Natural killer cell (primary cell): Measurements from ENCODE around the gene FER. TPM values are rescaled to one million over a fixed set of nuclear protein-coding genes. Genes with fewer than 3 reads are reported as not detected.

ENCODE experiments used
- ATAC-seq, 3 donors: fragments of 150-1000 bp in 2 of 3; fragments of 200-7000 bp in 1 of 3; cut with Tn5 transposase; 1 replicate in 1 of 3; 2 replicates in 2 of 3; pipeline ENCODE4 v1.10.0; 2021; ENCODE audit warnings: mild to moderate bottlenecking in 2 of 3, moderate library complexity in 2 of 3
- DNase-seq, 2 donors: peaks; one replicate each; pipeline versions ENCODE4 v3.0.0 to v3.0.0-alpha.2; 2013 to 2021; ENCODE audit warnings: mixed read lengths in 1 of 2
- H3K27ac ChIP-seq: one replicate; pipeline ENCODE4 v1.5.1; 2013; ENCODE audit warnings: mild to moderate bottlenecking, low read length
- H3K27me3 ChIP-seq: one replicate; pipeline ENCODE4 v1.6.1; 2013; ENCODE audit warnings: low read length; ENCODE audit not compliant: control insufficient read depth, insufficient read depth
- H3K36me3 ChIP-seq: one replicate; pipeline ENCODE4 v1.6.1; 2013; ENCODE audit warnings: low read length; ENCODE audit not compliant: control insufficient read depth, insufficient read depth
- H3K4me1 ChIP-seq: one replicate; pipeline ENCODE4 v1.6.1; 2013; ENCODE audit warnings: low read length; ENCODE audit not compliant: control insufficient read depth, insufficient read depth
- H3K4me3 ChIP-seq: one replicate; pipeline ENCODE4 v1.5.1; 2013; ENCODE audit warnings: low read length
- H3K9me3 ChIP-seq: one replicate; pipeline ENCODE4 v1.6.1; 2013; ENCODE audit warnings: low read length; ENCODE audit not compliant: control insufficient read depth, insufficient read depth
- H3K27ac Mint-ChIP-seq, 2 donors: one replicate each; pipeline ENCODE4 v1.8.0; 2022; ENCODE audit warnings: mild to moderate bottlenecking in 2 of 2, mixed read lengths in 2 of 2, moderate library complexity in 1 of 2
- H3K27me3 Mint-ChIP-seq, 2 donors: one replicate each; pipeline ENCODE4 v1.8.0; 2022; ENCODE audit warnings: low read depth in 2 of 2, mixed read lengths in 2 of 2
- H3K36me3 Mint-ChIP-seq: one replicate; pipeline ENCODE4 v1.8.0; 2022; ENCODE audit warnings: mixed read lengths
- H3K4me1 Mint-ChIP-seq, 2 donors: one replicate each; pipeline ENCODE4 v1.8.0; 2022; ENCODE audit warnings: mixed read lengths in 2 of 2
- H3K4me3 Mint-ChIP-seq: one replicate; pipeline ENCODE4 v1.8.0; 2022; ENCODE audit warnings: mild to moderate bottlenecking, moderate library complexity, mixed read lengths
- H3K9me3 Mint-ChIP-seq, 2 donors: one replicate each; pipeline ENCODE4 v1.8.0; 2022; ENCODE audit warnings: mixed read lengths in 2 of 2
- WGBS: methylation state at CpG from one replicate; pipeline ENCODE4 v1.1.7; 2013; ENCODE audit warnings: missing lambda C conversion rate; ENCODE audit not compliant: insufficient coverage; 5-methylcytosine and 5-hydroxymethylcytosine counted together
- intact Hi-C: fragments of 100-400 bp; cut with micrococcal nuclease; formaldehyde crosslinking; loops from one replicate; pipeline ENCODE4 v1.14.2; 2022
- total RNA-seq, 4 donors: library from RNA; stranded (reverse); fragments of 120-200 nt in 1 of 4; gene quantifications; one replicate each; pipeline versions ENCODE4 v1.2.3 to v1.2.4, GENCODE V29; 2013 to 2022
- TF ChIP-seq, protein P1 (sequence below): fragments of 200-600 bp; IDR thresholded peaks from one replicate; pipeline ENCODE4 v1.8.0; 2022; ENCODE audit warnings: antibody characterized with exemption

The FER gene
- total RNA-seq, 3 donors from 2014 or later (not counting 1 experiment from before 2014, with no cell fraction given), result 17.3 to 25.2 (median 19.4) TPM

DNA sequence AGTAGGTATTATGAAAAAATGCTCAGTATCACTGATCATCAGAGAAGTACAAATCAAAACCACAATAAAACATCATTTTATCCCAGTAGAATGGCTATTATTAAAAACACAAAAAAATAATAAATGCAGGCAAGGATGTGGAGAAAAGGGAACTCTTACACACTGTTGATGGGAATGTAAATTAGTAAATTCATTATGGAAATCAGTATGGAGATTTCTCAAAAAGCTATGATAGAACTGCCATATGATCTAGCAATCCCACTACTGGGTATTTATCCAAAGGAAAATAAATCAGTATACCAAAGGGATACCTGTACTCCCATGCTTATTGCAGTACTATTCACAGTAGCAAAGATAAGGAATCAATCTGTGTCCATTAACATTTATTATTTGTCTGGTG lies 209.6 kb downstream of the FER start:
- H3K4me3 Mint-ChIP-seq, result no peak overlapping the region
- H3K9me3 Mint-ChIP-seq, result no peaks in the 10 kb centered on the region
- no peaks in the 10 kb centered on the region for H3K27me3 Mint-ChIP-seq
- no peaks in the 10 kb centered on the region for H3K9me3 ChIP-seq
- no peak overlapping the region for H3K27ac ChIP-seq
- no peak for ATAC-seq
- no peaks in the 10 kb centered on the region for H3K27me3 ChIP-seq
- no peaks in the 10 kb centered on the region for H3K4me1 Mint-ChIP-seq
- TF ChIP-seq, protein P1, sequence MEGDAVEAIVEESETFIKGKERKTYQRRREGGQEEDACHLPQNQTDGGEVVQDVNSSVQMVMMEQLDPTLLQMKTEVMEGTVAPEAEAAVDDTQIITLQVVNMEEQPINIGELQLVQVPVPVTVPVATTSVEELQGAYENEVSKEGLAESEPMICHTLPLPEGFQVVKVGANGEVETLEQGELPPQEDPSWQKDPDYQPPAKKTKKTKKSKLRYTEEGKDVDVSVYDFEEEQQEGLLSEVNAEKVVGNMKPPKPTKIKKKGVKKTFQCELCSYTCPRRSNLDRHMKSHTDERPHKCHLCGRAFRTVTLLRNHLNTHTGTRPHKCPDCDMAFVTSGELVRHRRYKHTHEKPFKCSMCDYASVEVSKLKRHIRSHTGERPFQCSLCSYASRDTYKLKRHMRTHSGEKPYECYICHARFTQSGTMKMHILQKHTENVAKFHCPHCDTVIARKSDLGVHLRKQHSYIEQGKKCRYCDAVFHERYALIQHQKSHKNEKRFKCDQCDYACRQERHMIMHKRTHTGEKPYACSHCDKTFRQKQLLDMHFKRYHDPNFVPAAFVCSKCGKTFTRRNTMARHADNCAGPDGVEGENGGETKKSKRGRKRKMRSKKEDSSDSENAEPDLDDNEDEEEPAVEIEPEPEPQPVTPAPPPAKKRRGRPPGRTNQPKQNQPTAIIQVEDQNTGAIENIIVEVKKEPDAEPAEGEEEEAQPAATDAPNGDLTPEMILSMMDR, result no peak
- no peaks in the 10 kb centered on the region for H3K36me3 Mint-ChIP-seq
- H3K4me1 ChIP-seq, result no peaks in the 10 kb centered on the region
- intact Hi-C loops, result no loop called here
- no peak for DNase-seq
- no peaks in the 10 kb centered on the region for H3K36me3 ChIP-seq
- H3K4me3 ChIP-seq, result no peak overlapping the region
- no peak overlapping the region for H3K27ac Mint-ChIP-seq

DNA sequence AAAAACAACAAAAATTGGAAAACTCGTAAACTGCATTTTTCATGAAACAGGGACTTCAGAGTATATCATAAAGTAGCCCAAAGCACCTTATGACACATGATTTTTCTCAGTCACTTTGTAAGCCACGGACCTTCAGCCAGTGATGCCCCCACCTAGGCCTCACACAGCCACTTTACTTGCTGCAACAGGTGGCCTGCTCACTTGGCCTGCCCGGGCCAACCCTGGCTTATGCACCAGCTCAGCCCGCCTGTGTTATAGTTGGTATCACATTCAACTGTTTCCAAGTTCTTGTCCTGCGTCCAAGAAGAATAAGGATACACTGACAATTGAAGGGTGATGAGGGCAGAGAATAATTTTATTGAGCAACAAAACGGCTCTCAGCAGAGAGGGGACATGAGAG lies 219.2 kb downstream of the FER start:
- Histone ChIP-seq H3K4me3 (no peak overlapping the region), H3K27me3 (no peaks in the 10 kb centered on the region), H3K9me3 (no peaks in the 10 kb centered on the region), H3K27ac (no peak overlapping the region), H3K36me3 (no peaks in the 10 kb centered on the region), H3K4me1 (no peaks in the 10 kb centered on the region)
- Mint-ChIP-seq H3K27me3 (no peaks in the 10 kb centered on the region), H3K36me3 (no peaks in the 10 kb centered on the region), H3K4me3 (no peak overlapping the region), H3K4me1 (no peaks in the 10 kb centered on the region), H3K27ac (no peak overlapping the region), H3K9me3 (no peaks in the 10 kb centered on the region)
- intact Hi-C loops, result no loop called here
- WGBS, result 92% methylated on average over 6 of the region's 6 CpGs
- no peak for DNase-seq
- TF ChIP-seq, protein P1, result no peak
- ATAC-seq, result no peak

DNA sequence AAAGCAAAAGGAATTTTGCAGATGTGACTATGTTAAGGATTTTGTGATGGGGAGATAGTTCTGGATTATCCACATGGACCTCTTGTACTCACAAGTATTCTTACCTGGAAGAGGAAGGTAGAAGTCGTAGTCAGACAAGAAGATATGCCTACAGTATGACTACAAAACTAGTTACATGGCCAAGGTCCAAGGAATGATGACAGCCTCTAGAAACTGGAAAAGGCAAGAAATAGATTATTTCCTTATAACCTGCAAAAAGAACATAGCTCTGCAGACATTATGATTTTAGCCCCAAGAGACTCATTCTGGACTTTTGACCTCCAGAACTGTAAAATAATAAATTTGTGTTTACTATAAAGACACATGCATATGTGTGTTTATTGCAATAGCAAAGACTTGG lies 226.9 kb downstream of the FER start:
- no peaks in the 10 kb centered on the region for H3K36me3 ChIP-seq
- Mint-ChIP-seq H3K36me3 (no peaks in the 10 kb centered on the region), H3K4me1 (no peaks in the 10 kb centered on the region), H3K27me3 (no peaks in the 10 kb centered on the region), H3K4me3 (no peak overlapping the region), H3K9me3 (no peaks in the 10 kb centered on the region), H3K27ac (no peak overlapping the region)
- TF ChIP-seq, protein P1, result no peak
- ATAC-seq (no peak), DNase-seq (no peak)
- no peak overlapping the region for H3K4me3 ChIP-seq
- no peaks in the 10 kb centered on the region for H3K27me3 ChIP-seq
- H3K9me3 ChIP-seq, result no peaks in the 10 kb centered on the region
- 100% methylated on average over 1 of the region's 1 CpG for WGBS
- intact Hi-C loops, result no loop called here
- no peak overlapping the region for H3K27ac ChIP-seq
- H3K4me1 ChIP-seq, result no peaks in the 10 kb centered on the region

DNA sequence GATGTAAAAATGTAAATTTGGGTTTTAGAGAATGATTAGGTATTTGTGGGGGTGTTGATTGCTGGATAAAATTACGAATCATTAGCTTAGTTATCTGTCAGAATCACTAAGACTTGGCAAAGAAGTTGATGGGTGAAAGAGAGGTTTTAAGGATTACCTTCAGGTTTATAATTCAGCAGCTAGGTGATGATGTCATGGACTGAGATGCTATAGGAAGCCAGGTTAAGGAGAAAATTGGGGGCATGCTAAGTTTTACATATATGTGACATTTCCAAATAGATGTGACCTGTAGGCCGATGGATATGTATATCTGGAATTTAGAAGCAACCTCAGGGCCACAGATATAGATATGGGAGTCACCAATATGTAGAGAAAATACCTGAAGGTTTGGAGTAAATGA lies 228.0 kb downstream of the FER start:
- Histone ChIP-seq H3K4me1 (no peaks in the 10 kb centered on the region), H3K27ac (no peak overlapping the region), H3K36me3 (no peaks in the 10 kb centered on the region), H3K9me3 (no peaks in the 10 kb centered on the region), H3K4me3 (no peak overlapping the region), H3K27me3 (no peaks in the 10 kb centered on the region)
- Mint-ChIP-seq H3K4me1 (no peaks in the 10 kb centered on the region), H3K27me3 (no peaks in the 10 kb centered on the region), H3K27ac (no peak overlapping the region), H3K4me3 (no peak overlapping the region), H3K36me3 (no peaks in the 10 kb centered on the region), H3K9me3 (no peaks in the 10 kb centered on the region)
- ATAC-seq, result no peak
- WGBS, result 98% methylated on average over 2 of the region's 2 CpGs
- TF ChIP-seq, protein P1, result no peak
- DNase-seq, result no peak
- intact Hi-C loops, result no loop called here
